Activated T-cell treated with anti-CD3 and anti-CD28 coated beads for 24 hours (primary cell): ENCODE results near the gene NAAA.
"Not testable (repeated sequence)": the region's sequence is repeated elsewhere in the genome, so short reads cannot be mapped to it uniquely, and the experiment has no call there.

Experiments
- DNase-seq: peaks from one replicate; pipeline ENCODE4 v3.0.0-alpha.2; 2020; ENCODE audit warnings: low read depth

The NAAA gene

DNA sequence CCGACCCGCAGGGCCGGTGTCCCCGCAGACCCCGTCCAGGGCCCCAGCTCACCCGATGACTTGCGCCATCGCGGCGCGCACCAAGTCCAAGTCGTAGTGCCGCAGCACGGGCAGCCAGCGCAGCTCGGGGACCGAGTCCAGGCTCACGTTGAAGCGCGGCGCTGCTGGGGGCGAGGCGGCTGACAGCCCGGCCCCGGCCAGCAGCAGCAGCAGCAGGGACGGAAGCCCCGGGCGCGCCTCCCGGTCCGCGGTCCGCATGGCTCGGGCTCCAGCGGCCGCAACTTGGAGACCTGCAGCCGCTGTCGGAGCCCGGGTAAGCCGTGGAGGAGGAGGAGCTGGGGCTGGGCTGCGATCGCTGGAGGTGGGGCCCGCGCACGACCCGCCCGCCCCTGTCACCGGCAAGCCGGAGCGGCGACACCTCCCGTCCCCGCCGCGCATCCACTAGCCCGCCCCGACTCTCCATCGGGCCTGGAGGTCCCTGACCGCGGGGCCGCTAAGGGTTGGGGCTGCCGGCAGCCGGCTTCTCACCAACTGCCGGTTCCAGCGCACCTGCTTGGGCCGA is at the start of gene NAAA:
Gene NAAA, minus strand, starts transcription at position 322 of the 562 bp plus-strand sequence. Its CDS starts 64 bp downstream, at position 258.
- peak; percentile 75 for DNase-seq

DNA sequence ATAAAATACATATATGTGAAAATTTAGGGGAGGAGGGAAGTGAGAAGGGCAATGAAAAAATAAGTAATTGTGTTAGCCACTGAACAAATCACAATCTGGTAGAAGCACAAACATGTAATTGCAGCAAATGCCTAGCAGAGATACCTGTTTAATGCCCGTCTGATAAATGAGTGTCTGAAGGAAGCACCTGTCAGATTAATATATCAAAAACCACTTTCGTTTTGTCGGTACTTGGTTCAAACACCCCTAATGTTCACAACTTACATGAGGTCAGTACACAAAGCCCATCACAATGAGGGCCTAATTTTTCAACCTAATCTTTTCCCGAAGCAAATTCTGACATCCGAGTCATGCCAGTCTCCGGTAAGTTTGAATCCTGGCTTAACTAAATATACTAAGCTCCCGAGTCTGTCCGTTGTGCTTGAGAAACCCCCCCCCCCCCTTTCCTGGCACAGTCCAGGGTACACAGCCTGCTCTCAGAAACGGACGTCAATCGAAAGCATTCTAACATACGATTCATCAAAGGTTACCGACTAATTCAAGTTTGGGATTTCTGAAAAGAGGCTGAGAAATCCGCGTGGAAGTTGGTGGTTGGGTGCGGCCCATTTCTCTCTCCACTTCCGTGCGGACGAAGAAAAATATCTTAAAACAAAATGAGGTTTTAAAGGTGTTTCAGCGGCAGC is 49.2 kb upstream of the NAAA start:
- DNase-seq, result no peak

DNA sequence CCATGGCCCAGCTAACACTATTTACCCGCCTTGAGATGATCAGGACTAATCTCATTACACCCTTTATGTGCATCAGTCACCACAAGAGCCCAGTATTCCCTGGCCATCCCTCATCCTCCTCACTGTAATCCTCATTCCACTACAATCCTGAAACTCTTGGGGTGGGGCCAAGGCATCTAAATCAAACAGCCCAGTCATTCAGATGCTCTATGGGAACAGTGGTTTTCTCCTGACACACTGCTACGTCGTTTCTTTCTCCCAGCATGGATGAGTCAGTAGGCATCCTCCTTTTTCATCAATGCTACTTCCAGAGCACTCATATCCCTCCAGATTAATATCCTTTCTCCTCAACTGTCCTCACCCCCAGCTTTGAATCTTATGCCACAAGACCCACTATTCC is 44.3 kb upstream of the NAAA start:
- DNase-seq, result no peak

DNA sequence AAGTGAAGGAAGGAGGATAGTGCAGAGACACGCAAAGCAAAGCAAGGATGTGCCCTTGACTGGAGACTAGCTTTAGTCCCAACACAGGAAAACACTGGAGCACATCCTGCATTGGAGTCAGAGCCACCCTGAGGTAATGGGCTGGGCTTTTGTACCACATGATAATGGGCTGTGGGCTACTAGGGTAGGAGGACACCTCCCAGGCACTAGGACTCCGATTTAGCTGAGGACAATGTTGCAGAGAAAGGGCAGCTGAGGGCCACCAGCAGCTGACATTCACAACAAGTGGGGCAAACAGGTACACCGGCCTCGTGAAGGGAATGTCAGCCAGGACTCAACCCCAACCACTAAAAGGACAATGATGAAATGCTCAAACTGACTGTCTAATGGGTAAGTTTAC is 39.8 kb upstream of the NAAA start:
- DNase-seq, result no peak

DNA sequence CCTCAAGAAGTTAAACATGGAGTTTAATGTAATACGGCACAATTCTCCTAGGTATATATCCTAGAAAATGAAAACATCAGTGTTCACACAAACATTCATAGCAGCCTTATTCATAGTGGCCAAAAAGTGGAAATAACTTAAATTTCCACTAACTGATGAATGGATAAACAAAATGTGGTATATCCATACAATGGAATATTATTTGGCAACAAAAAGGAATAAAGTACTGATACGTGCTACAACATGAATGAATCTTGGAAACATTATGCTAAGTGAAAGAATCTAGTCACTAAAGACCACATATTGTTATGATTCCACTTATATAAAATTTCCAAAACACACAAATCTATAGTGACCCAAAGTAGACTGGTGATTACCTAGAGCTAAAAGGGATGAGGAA is 35.4 kb upstream of the NAAA start:
- DNase-seq, result no peak

DNA sequence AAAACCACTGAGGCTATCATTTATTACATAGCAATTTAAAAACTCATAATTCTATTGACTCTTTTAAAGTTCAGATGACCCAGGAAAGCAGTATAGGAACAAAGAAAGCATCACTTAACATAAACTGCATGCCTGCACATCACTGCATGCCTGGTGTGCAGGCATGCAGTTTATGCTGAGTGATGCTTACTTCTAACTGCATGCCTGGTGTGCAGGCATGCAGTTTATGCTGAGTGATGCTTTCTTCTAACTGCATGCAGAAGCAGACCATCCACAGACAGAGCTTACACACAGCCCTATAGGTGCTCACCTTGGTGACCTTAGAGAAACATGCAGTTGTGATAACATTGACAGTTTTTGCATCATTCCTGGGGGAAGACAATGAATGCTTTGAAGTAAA is 33.0 kb upstream of the NAAA start:
- DNase-seq, result no peak

DNA sequence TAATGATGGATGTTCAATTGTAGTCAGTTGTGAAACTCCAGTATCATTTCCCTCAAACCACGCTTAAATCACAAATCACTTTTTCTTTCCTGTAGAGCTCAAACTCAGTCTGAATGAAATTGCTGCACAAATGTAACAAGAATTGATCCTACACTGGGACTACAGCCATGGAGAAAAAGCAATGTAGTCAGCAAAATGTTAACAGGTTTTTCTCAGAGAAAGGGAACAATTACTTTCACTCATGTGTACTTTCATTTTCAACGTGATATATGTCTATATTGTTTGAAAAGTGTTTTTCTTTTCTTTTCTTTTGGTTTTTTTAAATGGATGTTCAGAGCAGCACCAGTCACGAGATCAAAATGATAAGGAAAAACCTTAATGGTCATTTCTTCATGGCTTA is 27.3 kb upstream of the NAAA start:
- DNase-seq, result no peak

DNA sequence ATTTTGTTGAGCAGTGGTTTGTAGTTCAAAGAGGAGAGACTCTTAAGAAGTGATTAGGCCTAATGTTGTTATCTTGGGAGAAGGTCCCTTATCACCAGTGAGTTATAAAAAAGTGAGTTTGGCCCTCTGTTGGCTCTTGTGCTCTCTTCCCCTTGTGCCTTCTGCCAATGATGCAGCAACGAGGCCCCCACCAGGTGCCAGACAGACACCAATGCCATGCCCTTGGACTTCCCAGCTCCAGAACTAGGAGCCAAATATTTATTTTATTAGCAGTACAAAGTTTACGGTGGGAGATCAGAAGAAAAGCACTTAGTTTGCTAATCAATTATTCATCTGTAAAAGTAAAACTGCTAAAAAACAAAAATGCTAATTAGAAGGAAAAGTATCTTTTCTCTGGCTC is 22.7 kb upstream of the NAAA start:
- DNase-seq, result no peak

DNA sequence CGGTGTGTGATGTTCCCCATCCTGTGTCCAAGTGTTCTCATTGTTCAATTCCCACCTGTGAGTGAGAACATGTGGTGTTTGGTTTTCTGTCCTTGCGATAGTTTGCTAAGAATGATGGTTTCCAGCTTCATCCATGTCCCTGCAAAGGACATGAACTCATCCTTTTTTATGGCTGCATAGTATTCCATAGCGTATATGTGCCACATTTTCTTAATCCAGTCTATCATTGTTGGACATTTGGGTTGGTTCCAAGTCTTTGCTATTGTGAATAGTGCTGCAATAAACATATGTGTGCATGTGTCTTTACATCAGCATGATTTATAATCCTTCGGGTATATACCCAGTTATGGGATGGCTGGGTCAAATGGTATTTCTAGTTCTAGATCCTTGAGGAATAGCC is 21.3 kb upstream of the NAAA start:
- DNase-seq, result not testable (repeated sequence)

DNA sequence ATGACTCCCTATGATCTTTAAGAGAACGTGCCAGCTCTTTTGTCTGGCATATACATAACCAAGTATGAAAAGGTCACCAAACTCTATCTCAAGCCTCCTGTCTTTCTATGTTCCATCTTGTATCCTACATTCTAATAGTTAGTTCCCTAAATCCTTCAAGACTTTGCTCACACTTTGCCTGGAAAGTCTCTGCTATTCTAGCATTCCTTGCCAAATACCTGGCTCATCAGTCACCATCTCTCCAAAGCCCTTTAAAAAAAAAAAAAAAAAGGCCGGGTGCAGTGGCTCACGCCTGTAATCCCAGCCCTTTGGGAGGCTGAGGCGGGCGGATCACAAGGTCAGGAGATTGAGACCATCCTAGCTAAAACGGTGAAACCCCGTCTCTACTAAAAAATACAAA is 17.7 kb upstream of the NAAA start:
- not testable (repeated sequence) for DNase-seq

DNA sequence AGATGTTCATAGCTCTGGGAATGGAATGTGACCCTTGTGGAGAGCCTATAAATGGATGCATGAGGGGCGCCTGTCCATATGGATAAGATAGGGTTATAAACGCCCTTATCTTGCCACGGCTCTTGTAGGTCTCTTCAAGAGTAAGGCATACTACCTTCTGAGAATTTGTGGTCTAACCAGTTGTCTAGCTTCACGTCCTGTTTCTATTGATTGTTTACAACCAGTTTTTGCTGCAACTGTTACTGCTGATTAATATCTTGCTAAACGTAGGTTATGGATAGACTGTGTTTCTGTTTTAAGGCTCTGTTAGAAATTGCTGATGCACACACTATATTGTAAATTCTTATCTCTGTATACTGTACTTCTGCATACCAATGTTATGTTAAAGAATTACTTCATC is 14.0 kb upstream of the NAAA start:
- not testable (repeated sequence) for DNase-seq

DNA sequence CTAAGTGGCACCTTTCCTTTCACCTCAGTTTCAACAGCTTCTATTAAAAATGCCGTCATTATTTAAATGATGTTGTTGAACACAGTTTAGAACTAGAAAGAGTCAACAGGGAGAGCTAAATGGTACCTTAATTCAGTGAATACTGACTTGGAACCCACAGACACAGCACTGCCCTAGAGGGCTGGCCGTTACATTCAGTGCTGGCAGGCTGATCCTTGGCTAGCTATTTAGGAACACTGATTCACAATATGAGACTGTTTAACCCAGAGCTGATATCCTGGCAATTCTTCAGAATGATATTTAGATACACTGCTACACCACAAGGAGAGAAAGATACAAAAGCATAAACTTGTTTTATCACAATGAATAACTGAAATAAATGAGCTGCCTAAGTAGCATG is 12.7 kb upstream of the NAAA start:
- no peak for DNase-seq

DNA sequence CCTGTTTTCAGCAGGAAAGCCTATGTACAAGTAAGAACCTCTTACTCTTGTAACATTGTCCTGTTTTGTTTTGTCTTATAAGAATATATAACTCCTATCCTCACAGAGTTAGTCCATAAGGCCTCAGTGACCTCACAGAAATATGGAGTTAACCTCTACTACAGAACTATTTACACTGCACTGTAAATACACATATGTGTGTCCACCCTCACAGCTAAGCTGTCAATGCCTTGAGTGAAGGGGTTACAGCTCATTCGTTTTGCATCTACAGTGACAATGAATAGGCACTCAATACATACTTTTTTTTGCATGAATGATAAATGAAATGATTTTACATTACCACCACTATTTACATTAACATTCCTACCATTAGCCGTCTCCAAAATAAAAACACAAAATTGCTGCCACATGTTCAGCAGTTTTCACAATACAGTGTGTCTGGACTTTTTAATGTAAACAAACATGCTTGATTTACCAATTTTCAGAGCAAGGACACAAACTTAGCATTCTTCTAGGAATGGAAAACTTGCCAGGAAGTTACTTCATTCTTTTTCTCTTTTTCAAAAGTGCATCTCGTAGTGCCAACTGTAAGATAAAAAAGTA is 9.5 kb upstream of the NAAA start:
- no peak for DNase-seq

DNA sequence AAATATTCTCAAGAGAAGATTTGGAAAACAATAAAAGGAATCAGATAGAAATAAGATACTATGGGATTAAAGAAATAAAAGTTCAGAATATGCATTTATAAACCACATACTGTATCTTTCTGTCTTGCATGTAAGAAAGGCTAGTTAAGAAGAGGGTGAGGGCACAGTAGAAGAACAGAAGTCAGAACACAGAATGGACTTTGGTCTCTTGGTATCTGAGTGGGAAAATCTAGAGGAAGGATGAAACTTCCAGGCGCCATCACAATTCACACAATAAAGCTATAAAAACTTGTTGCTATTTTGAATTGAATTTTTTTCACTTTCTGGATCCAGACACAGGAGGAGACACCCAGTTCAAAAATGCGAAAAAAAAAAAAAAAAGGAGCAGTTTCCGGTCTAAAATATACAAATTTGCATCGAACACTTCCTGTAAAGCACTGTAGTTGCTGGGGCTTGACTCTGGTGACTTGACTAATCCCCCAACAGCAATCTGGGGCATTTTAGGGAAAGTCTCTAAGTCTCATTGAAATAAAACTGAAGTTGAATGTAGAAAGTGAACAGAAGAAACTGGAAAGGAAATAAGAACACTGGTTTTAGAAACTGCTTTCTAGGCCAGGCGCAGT is 8.1 kb upstream of the NAAA start:
- no peak for DNase-seq

DNA sequence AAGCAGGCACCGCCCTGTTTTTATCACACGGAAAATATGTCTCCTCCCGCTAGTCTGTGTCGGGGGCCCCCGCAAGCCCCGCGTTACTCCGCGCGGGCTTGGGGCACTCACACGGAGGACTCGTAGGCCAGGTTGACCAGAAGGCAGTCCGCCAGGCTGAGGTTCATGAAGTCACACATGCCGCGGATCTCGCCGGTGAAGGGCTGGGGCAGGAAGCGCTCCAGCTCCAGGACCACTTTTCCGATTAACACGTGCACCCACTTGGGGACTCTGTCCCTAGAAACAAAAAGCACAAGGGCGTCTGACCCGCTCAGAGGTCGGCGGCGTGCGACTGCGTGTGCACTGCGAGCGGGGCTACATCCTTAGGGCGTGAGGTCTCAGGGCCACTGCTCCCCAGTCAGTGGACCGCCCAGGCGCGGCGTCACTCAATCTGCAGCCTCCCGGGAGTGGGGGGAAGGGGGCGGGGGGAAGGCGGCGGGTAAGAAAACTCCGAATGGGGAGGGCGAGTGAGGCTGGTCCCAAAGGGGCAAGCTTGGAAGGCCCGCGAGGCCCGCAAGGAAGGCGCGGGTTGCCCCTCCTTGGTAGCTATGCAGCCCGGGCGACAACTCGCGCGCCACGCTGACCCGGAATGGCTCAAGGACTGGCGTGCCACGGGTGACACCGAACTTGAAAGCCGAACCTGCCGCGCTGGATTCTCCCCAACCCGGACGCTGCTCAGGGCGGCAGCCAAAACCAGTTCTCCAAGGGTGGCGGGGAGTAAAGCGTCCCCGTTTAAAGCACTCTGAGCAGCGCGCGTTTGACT is 722 bp downstream of the NAAA start:
- DNase-seq, result peak; percentile 71

DNA sequence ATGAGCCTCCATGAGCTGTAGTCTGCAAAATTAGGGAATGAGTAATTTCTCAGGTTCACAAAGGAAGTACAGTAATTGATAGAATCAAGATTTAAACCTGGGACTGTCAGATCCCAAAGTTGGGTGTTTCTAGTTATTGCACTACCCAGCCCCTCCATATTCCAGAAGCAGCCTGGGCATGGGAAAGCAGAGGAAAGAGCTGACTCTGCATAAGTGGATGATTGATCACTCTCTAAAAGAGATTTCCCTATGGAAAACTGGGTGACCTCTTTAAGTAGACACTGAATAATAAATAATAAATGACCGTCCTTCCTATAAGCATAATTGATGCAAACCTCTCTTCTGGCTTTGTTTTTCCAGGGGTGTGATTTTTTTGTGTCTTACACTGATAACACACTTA is 5.2 kb downstream of the NAAA start:
- no peak for DNase-seq

DNA sequence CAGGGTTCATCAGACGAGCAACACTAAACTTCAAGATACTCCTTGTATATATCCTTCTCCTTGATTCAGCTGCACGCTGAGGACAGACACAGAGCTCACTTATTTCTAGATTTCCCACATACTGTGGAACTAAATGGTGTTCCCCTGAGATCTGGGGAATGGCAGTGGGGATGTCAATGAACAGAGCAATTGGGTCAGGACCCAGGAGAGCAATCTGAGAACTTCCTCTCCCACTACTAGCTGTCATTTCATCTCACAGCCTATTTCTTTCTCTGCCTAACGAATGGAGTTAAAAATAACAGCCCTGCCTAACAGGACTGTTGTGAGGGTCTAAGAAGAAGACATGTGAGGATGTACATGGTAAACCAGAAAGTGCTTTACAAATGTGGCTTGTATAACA is 10.7 kb downstream of the NAAA start:
- no peak for DNase-seq

DNA sequence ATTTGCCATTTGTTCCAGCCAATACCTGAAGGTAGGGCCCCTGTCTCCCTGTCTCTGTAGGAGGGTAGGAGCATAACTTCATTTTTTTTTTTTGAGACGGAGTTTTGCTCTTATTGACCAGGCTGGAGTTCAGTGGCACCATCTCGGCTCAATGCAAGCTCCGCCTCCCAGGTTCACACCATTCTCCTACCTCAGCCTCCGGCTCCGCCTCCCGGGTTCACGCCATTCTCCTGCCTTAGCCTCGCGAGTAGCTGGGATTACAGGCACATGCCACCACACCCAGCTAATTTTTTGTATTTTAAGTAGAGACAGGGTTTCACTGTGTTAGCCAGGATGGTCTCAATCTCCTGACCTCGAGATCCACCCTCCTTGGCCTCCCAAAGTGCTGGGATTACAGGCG is 15.9 kb downstream of the NAAA start:
- DNase-seq, result not testable (repeated sequence)

DNA sequence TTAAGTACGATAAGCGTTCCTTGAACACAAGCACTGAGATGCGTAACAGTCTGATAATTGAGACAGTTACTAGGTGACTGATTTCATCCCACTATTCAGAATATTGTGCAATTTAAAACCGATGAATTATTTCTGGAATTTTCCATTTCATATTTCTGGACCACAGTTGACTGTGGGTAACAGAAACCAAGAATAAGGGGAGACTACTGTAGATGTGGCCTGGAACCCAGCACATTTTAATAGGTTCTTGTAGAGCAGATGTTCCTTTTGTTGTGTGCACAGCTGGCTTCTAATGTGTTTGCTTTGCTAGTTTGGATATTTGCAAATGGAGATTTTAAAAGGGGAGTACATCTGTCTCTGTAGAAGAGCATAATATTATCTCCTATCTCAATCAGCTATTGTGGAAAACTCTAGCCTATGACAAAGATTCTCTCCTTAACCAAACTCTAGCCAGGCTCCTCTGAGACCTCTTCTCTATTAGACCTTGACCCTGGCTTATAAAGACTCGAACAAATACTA is 16.4 kb downstream of the NAAA start:
- no peak for DNase-seq

DNA sequence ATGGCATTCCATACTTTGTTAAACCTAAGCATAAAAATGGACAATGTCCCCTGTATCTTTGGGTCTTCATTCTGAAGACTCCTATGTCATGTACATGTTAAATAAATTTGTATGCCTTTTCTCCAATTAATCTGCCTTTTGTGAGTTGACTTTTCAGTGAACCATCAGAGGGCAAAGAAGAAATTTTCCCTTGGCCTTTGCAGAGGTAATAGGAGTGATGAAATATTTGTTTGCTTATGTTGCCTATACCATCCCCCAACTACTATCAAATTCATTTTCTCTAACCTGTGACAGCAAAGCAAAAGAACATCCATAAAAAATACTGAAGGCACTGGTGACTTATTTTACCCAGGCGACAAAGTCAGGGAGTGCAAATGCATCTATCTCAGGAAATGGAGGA is 18.2 kb downstream of the NAAA start:
- DNase-seq, result no peak

DNA sequence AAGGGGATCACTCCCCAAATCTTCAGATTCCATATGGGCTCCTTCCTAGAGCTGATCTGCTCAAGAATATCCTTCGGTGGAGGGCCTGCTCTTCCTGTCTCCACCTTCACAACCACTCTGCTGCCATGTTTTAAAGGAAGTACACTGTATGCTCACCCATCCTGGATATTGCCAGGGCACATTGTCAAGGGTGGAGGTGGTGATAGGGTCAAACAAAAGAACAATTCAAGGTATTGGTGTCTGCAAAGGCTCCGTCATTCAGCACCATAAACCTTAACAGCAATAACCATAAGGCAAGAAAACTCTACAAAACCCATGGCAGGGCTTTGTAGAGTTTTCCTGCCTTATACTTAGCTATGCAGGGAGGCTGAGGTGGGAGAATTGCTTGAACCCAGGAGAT is 18.9 kb downstream of the NAAA start:
- no peak for DNase-seq

DNA sequence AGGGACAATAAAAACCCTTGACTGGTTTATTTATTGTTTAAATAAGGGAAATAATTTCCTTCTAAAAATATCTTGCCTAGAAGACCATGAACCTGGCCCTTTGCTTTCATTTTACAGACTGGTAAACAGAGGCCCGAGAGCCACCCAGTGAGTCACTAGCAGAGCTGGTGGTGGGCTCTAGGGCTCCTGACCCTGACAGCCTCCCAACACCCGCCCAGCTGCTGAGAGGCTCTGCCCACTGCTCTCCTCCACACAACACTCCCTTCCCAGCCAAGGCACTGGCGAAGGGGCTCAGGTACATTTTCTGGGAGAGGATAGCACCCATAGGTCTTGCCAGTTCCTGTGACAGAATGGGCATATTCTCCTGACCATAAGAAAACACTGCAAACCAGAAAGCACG is 20.5 kb downstream of the NAAA start:
- DNase-seq, result no peak
